ENCODE measurements around the gene N4BP2L2.

N4BP2L2 gene

DNA sequence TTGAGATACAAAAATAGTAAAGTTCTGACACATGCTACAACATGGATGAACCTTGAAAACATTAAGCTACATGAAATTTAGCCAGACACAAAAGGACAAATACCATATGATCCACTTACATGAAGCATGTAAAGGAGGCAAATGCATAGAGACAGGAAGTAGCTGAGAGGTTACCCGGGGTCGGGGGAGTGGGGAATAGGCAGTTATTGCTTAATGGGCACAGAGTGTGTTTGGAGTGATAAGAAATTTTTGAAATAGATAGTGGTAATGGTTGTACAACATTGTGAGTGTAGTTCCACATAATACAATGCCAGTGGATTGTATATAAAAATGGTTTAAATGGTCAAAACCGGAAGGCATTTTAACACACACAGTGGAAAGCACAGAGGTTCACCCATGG is 115.0 kb downstream of the N4BP2L2 start:
- DNase-seq: no peak

DNA sequence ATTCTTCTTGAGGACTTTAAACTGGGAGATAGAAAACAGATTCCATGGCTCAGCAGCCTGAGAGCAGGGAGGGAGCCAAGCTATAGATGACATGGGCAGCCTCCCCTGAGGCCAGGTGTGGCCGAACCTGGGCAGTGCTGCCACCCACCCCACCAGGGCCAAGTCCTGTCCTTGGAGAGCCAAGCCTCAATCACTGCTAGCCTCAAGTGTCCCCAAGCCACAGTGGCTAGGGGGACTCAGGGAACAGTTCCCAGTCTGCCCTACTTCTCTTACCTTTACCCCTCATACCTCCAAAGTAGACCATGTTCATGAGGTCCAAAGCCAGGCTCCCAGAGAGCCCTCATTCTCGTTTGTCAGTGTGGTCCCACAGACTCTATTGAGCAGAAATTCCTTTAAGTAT is 118.7 kb downstream of the N4BP2L2 start:
- no peak for DNase-seq

DNA sequence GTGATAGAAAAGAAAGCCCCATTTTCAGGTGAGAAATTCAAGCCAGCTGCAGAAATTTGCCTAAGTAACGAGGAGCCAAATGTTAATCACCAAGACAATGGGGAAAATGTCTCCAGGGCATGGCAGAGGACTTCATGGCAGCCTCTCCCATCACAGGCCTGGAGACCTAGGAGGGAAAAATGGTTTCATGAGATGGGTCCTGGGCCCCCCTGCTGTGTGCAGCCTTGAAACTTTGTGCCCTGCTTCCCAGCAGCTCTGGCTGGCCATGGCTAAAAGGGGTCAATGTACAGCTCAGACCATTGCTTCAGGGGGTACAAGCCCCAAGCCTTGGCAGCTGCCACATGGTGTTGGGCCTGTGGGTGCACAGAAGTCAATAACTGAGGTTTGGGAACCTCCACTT is 120.6 kb downstream of the N4BP2L2 start:
- no peak for DNase-seq

DNA sequence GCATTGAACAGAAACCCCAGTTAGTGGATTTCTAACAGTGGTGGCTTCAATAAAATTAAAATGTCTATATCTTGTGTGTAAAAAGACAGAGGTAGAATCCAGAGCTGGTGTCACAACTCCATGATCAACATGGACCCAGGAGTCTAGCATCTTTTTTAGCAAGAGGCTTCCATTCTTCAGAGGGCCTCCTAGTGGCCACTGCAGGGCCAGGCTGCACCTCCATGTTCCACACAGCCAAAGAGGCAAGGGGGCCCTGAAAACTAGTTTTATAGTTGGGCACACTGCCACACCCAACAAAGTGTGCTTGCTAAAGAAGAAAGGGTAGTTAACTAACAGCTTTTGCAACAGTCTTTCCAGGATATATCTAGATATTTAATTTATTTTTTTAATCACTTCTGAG is 123.6 kb downstream of the N4BP2L2 start:
- DNase-seq: no peak

DNA sequence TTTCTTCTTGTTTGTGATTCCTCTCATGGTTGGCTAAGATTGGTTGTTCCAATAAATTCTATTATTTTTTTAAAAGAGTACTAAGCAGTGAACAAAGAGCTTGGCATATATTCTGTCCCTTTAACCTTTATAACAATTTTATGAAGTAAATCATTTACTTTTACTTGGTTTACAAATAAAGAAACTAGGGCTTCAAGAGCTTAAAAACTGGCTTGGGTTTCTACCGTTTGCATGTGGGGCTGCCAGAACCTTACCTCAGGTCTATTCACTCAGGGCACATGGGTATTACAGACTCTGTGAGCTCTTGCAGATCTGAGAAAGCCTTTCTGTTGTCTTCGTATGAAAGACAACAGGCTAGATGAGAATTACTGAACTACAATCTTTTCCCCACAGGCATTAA is 124.0 kb downstream of the N4BP2L2 start:
- DNase-seq: no peak

DNA sequence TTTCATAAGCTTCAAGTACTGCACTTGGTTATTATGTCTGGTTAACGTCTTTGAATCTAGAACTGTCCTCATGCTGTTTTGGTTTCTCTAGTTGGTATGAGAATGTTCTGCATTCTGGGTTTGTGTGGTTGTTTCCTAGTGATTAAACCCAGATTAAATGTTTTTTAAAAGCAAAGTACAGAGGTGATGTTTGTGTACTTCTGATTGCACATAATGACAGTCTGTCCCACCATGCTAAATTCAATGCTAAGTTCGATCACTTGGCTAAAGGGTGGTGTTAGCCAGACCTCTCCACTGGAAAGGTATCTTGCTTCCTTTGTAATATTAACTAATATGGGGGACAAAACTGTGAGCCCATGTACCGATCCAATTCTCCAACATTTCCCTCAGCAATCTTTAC is 125.3 kb downstream of the N4BP2L2 start:
- no peak for DNase-seq

DNA sequence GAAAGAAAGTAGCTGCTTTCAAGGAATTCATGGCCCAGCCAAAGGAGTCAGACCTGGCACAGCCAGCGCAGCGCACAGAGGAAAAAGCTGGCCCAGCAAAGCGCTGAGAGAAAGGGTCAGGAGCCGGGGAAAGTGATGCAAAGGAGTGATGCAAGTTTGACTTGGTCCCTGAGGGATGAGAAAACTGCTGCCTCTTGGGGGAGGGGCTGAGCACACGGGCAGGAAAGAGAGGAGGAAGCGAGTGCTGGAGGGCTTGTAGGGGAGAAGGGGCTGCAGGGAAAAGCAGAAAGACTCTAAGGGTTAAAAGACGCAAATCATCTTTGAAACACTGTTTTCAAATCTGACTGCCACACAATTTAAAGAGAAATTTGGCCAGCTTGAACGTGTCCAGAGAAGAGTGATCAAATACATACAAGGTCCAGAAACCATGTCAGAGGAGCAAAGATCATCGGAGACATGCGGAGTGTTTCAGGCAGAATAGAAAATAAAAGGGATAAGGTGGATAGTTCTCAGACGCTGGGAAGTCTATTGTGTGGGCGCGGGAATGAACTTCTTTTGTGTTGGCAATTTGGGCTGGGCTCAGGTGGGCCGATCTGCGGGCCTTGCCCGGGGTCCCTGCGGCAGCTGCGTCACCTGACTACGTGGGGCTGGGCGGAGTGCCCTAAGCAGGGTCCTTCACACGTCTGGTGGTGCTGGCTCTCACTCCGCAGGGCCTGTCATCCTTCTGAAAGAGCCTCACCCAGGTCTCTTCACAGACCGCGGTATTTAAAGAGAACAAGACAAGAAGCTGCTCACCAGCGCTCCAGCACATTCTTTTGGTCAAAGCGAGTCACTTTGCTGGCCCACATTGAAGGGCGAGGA is 128.8 kb downstream of the N4BP2L2 start:
- DNase-seq: no peak

DNA sequence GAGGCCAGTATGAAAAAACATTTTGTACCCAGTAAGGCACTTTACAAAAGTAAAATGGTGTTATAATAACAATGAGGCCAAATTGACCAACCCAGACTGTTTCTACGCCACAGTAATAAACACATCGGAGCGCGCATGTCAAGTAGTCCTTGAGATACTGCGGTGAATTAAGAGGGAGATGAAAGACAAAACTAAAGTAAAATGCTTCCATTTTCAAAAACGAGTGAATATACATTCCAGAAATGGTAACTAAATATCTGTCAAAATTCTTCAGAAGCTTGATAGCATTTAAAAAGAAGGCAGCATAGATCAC is 129.6 kb downstream of the N4BP2L2 start:
- no peak for DNase-seq

DNA sequence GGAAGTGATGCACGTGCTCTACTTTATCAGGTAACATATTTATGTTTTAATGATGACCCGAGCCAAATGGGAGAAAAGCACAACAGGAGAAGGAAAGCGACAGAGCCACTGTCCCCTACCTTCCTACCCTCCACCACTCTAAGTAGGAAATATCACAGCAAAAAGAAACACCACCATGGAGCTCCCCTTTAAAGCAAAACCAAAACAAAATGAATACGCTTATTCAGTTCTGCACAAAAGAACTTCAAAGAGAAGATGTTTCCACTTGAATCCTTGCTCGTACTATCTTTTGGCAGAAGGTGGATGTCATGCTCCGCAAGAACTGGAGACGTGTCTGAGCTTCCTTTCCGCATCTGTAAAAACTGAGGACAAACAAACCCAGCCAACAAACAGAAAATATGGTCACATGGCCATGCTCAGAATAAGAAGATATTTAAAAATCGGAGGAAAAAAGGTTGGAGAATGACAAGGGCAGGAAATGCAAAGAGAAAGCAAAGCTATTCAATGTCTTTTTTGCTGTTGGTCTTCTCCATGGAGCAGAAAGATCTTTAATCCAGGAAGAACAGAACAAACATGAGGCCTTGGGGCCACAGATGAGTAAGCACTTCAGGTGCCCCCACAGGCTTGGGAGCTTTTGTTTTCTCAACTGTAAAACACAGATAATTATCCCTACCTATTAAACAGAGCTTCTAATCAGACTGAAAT is 130.1 kb downstream of the N4BP2L2 start:
- no peak for DNase-seq

DNA sequence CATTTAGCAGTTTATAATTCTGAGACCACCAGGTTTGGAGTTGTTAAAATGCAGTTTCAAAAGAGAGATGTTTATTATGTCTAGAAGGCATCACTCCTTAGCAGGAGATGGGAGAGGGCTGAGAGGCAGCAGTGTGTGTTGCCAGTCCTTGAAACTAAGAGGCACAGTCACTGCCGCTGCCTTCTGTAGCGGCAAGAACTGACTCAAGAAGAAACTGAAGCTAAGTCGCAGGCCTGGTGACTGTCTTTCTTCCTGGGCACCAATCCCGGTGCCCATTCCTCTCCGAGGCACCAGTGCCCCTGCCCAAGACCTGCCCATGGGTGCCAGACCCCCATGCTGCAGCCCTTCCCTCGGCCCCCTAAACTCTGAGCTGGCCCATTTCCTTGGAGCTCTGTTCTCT is 130.7 kb downstream of the N4BP2L2 start:
- DNase-seq: no peak

DNA sequence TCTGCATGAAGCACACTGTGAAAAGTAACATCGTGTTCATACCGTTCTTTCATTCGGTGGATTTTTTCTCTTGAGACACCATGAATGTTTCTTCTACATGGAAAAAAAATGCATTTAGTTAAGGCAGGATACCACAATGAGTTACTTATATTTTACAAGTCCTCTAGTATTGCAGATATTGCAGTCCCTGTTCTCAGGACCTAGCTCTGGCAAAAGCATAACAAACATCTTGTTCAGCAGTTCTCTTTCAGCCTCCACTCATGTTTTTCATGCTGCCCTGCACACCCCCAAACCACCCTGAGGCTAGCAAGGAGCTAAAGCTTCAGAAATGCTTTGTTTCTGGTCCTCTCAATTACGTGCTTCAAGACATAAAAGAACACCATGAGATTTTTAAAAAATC is 135.5 kb downstream of the N4BP2L2 start:
- DNase-seq: no peak

DNA sequence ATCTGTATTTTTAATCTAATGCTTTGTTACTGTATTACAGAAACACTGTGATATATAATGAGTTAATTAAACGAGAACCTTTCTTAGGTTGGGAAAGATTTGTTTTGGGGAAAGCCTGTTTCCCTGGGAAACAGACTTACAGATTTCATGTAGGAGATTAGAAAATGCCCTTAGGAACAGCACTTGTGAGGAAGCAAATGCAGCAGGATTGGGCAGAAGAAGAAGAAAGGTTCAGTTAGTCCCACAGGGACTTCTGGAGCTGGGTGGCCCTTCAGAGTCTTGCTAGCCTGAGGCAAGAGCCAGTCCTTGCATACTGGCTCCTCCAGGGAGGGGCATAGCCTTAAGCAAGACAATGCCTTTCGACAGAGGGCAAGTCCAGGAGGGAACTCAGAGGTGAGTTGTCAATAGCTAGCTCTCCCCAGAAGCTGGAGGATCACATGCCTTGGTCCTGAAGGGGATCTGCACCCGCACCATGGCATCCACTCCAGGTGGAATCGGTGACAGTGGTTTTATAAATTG is 147.4 kb downstream of the N4BP2L2 start:
- DNase-seq: no peak

DNA sequence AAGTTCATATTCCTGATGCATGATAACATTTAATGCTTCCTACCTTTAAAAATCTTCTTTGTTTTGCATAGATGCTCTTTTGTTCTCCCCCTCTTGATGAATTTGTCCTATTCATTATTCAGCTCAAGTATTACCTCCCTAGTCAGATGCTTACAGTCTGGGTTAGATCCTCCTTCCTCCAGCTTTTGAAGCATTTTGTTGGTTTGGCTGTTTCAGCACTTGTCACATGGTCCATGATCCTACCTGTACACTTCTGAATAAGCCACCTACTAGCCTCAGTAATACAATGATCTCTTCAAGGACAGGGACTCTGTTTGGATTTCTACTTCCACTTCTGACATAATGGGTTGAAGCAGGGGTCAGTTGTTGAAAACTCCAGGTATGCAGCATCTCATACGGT is 148.1 kb downstream of the N4BP2L2 start:
- no peak for DNase-seq

DNA sequence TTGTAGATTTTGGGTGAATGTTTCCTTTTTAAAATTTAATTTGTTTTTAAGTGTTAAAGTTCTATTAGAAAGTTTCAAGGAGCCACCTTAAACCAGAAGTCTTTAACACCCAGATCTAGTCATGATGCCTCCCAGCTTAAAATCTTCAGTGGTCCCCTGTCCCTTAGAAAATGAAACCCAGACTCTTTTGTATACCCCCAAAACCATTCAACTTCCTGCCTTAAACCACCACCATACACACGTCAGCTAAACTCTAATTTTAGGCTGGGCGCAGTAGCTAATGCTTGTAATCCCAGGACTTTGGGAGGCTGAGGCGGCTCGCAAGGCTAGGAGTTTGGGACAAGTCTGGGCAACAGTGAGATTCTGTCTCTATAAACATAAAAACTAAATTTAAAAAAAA is 148.5 kb downstream of the N4BP2L2 start:
- DNase-seq: no peak

DNA sequence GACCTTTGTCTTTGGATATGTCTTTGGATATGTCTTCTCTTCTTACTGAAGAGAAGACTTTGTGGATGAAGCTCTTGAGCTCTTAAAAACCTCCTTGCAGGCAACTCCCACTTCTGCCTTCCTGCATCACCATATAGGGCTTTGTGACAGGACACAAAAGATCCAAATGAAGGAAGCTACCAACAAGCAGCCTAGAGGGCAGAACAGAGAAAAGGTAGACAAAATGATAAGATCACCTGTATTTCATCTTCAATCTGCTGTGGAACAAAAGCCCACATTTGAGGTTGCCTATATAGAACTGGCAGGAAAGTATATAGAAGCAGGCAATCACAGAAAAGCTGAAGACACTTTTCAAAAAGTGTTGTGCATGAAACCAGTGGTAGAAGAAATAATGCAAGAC is 153.2 kb downstream of the N4BP2L2 start:
- DNase-seq: no peak

DNA sequence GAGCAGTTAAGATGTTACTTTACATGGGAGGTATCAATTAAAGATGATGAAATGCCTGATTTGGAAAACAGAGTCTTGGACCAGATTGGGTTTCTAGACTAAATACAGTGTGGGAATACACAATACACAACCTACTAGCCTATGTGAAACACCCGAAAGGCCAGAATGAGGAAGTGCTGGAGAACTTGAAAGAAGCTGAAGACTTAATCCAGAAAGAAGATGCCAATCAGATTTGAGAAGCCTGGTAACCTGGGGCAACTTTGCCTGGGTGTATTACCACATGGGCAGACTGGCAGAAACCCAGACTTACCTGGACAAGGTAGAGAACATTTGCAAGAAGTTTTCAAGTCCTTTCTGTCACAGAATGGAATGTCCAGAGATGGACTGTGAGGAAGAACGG is 153.9 kb downstream of the N4BP2L2 start:
- no peak for DNase-seq

DNA sequence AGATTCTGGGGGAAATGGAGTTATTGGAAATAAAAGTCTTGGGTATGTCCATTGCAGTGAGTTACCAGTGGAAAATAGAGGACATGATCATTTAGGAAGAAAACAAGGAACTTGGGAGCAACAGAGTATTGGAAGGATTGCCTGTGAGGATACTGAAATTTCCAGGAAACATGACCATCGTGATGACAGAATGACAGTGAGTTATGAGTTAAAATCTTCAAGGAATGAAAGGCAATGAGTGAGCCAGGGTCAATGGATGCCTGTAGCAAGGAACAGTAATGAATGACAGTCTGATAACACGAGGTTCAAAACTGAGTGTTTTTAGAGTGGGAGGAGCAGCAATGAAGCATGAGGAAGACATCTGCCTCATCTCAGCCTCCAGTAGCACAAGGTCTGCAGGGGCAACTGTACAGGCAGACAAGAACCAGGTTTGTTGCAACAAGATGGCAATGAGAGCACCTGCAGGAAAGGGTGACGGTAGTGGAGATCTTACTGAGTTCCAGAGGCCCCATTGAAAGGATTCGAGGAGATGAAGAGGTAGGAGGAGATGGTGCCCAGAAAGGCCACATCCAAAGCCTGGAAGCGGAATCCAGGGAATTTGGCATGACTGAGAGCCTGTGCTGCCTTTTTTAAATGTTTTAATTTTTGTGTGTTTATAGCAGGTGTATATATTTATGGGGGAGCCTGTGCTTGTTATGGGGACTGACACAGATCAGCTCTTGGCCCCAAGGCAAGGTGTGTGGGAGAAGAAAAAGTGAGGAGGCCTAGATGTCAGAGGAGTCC is 154.6 kb downstream of the N4BP2L2 start:
- DNase-seq: no peak

Measured in activated gamma-delta T cell treated with Interleukin-2 at 50 U/mL for 16 hours (primary cell).